Measurements from ENCODE around the gene SYT7.

SYT7 gene

DNA sequence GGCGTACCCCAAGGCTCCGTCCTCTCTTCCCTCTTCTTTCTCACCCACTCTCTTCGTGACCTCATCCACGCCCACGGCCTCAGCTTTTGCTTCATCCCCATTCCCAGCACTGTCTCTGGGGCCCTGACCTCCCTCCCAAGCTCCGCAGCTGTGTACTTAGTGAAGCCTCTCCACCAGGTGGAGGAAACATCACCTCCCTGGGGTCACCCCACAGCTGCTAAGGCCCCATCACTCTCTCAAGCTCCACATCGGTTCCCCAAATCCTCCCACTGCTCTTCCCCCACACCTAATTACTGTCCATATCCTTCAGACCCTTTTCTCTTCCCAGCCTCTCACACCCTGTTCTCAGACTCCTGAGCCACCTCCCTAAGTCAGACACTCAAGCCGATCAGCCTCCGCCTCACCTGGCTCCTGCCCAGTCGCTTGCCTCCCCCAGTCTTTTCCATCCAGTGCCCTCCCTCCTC lies 7.9 kb upstream of the SYT7 start:
- Histone ChIP-seq H3K9ac (ENCODE audit: low read depth, low read length) (peak overlapping the region; percentile 9), H3K4me3 (ENCODE audit: low read depth, low read length) (peak overlapping the region; percentile 71), H3K27me3 (ENCODE audit: control insufficient read depth, insufficient read depth, low read length) (peaks cover 46% of the 10 kb centered on the region), H3K36me3 (ENCODE audit: control insufficient read depth, insufficient read depth, low read length) (no peaks in the 10 kb centered on the region), H3K4me1 (ENCODE audit: control insufficient read depth, insufficient read depth, low read length) (peaks cover 12% of the 10 kb centered on the region), H3K9me3 (ENCODE audit: control insufficient read depth, insufficient read depth, low read length) (no peaks in the 10 kb centered on the region)

DNA sequence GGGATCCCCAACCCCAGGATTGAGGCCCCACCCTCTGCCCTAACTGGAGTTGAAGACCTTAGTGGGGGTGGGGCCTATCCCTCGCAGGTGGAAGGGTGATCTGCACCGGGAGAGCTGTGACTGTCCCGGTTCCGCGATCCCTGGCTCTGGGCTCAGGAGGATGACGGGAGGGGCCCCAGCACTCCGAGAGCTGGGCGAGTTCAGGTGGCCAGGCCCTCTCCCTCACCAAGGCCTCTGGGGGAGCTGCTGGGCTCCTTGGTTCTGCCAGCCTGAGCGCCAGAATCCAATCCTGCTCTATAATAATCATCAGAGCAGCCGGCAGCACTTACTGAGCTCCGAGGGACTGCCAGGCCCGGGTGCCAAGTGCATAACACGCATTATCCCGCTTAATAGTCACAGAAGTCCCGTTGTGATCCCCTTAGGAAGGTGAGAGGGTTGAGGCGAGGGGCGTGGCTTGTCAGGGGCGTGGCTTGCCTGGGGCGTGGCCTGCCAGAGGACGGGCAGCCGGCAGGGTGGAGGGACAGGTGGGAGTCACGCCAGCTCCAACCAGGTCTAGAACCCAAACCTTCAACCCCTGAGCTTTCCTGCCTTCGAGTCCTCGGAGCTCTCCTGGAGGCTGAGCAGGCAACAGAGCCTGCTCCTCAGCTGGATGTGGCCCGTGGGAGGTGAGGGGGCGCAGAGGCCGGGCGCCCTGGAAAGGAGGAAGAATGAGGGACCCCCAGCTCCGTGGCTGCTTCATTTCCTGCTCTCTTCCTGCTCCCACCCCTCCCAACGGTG lies 7.3 kb upstream of the SYT7 start:
- peak overlapping the region; percentile 71 for H3K4me3 ChIP-seq (ENCODE audit: low read depth, low read length)
- peak overlapping the region; percentile 9 for H3K9ac ChIP-seq (ENCODE audit: low read depth, low read length)
- peaks cover 12% of the 10 kb centered on the region for H3K4me1 ChIP-seq (ENCODE audit: control insufficient read depth, insufficient read depth, low read length)
- H3K9me3 ChIP-seq (ENCODE audit: control insufficient read depth, insufficient read depth, low read length): no peaks in the 10 kb centered on the region
- peaks cover 49% of the 10 kb centered on the region for H3K27me3 ChIP-seq (ENCODE audit: control insufficient read depth, insufficient read depth, low read length)
- no peaks in the 10 kb centered on the region for H3K36me3 ChIP-seq (ENCODE audit: control insufficient read depth, insufficient read depth, low read length)

DNA sequence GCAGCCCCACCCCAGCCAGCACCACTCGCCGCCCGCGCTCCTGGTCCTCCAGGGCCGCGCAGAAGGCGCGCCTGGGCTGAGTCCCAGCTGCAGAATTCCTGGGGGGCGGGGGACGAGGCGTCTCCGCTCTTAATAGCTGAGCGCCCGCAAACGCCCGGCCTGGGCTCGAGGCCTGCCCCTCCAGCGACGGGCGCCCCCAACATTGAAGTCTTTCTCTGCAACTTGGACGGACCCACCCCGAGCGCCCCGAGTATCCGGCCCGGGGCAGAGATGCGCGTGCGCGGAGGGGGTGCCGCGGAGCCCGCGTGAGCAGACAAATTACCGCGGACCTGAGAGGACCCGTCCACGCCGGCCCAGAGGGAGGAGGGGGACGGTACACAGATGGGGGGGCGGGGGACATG lies 6.7 kb upstream of the SYT7 start:
- no peak overlapping the region for H3K9ac ChIP-seq (ENCODE audit: low read depth, low read length)
- no peaks in the 10 kb centered on the region for H3K9me3 ChIP-seq (ENCODE audit: control insufficient read depth, insufficient read depth, low read length)
- peaks cover 54% of the 10 kb centered on the region for H3K27me3 ChIP-seq (ENCODE audit: control insufficient read depth, insufficient read depth, low read length)
- H3K36me3 ChIP-seq (ENCODE audit: control insufficient read depth, insufficient read depth, low read length): no peaks in the 10 kb centered on the region
- peaks cover 12% of the 10 kb centered on the region for H3K4me1 ChIP-seq (ENCODE audit: control insufficient read depth, insufficient read depth, low read length)
- H3K4me3 ChIP-seq (ENCODE audit: low read depth, low read length): peak overlapping the region; percentile 71

DNA sequence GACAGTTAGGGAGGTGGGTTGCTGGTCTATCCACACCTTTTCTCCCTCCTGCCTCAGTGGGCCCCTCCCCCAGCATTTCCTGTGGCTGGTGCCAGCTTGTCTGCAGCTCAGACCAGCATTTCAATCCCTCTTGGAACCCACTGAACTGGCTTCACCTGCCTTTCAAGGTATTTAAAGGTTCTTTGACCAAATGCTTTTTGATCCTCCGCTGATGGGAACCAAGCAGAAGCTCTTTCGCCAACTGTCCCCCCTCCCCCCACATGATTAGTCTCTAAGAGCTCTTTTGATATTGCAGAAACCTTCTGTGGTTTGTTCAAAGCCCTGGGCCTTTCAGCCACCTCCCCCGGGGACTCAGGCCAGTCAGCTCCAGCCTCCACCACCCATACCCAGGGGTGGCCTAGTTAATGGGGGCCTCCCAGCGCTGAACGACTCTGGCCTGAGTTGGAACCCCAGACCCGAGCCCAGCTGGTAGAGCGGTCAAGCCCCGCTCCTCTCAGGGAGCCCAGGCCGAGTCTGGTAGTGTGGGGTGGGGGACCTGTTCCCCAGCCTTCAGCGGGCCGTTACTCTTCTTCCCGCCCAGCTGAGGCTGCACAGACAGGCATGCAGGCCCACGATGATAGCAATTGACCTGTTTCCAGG lies 6.0 kb upstream of the SYT7 start:
- Histone ChIP-seq H3K27me3 (ENCODE audit: control insufficient read depth, insufficient read depth, low read length) (peaks cover 60% of the 10 kb centered on the region), H3K9ac (ENCODE audit: low read depth, low read length) (no peak overlapping the region), H3K4me3 (ENCODE audit: low read depth, low read length) (peak overlapping the region; percentile 71), H3K9me3 (ENCODE audit: control insufficient read depth, insufficient read depth, low read length) (no peaks in the 10 kb centered on the region), H3K36me3 (ENCODE audit: control insufficient read depth, insufficient read depth, low read length) (no peaks in the 10 kb centered on the region), H3K4me1 (ENCODE audit: control insufficient read depth, insufficient read depth, low read length) (peaks cover 12% of the 10 kb centered on the region)

DNA sequence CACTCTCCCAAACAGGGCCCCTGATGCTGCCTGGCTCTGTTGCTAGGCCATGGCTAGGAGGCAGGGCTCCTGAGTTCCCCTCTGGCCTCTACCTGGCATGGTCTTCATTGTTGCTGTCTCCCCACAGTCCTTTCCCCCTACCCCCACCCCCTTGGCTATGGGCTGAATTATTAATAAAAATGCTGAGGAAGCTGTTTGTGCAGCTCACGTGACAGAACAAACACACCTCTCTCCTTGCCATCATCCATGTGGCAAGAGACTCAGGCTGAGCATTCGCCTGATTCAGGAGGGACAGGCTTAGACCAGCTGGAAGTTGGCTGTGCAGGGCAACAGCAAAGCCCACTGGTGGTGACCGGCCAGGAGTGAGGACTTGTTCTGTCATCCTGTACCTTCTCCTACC lies 4.2 kb upstream of the SYT7 start:
- Histone ChIP-seq H3K4me3 (ENCODE audit: low read depth, low read length) (no peak overlapping the region), H3K27me3 (ENCODE audit: control insufficient read depth, insufficient read depth, low read length) (peaks cover 63% of the 10 kb centered on the region), H3K4me1 (ENCODE audit: control insufficient read depth, insufficient read depth, low read length) (peaks cover 12% of the 10 kb centered on the region), H3K9ac (ENCODE audit: low read depth, low read length) (no peak overlapping the region), H3K36me3 (ENCODE audit: control insufficient read depth, insufficient read depth, low read length) (no peaks in the 10 kb centered on the region), H3K9me3 (ENCODE audit: control insufficient read depth, insufficient read depth, low read length) (no peaks in the 10 kb centered on the region)

DNA sequence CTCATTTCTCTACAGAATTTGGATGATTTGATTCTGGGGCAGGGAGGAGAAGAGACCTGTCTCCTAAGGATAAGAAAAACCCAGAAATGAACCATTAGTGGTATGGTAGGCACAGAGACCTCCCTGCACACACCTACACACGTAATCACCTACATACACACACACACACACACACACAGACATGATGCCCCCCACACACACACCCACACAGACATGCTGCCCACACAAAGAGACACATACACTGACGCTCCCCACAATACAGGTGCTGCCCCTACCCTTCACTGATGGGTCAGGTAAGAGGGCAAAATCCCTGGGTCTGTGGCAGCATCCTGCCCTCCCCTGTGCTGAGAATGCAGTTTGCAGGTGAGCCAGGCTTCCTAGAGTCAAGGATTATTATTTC lies 1.1 kb upstream of the SYT7 start:
- H3K9ac ChIP-seq (ENCODE audit: low read depth, low read length): no peak overlapping the region
- no peak overlapping the region for H3K4me3 ChIP-seq (ENCODE audit: low read depth, low read length)
- H3K9me3 ChIP-seq (ENCODE audit: control insufficient read depth, insufficient read depth, low read length): no peaks in the 10 kb centered on the region
- peaks cover 59% of the 10 kb centered on the region for H3K27me3 ChIP-seq (ENCODE audit: control insufficient read depth, insufficient read depth, low read length)
- H3K4me1 ChIP-seq (ENCODE audit: control insufficient read depth, insufficient read depth, low read length): peaks cover 19% of the 10 kb centered on the region
- no peaks in the 10 kb centered on the region for H3K36me3 ChIP-seq (ENCODE audit: control insufficient read depth, insufficient read depth, low read length)

DNA sequence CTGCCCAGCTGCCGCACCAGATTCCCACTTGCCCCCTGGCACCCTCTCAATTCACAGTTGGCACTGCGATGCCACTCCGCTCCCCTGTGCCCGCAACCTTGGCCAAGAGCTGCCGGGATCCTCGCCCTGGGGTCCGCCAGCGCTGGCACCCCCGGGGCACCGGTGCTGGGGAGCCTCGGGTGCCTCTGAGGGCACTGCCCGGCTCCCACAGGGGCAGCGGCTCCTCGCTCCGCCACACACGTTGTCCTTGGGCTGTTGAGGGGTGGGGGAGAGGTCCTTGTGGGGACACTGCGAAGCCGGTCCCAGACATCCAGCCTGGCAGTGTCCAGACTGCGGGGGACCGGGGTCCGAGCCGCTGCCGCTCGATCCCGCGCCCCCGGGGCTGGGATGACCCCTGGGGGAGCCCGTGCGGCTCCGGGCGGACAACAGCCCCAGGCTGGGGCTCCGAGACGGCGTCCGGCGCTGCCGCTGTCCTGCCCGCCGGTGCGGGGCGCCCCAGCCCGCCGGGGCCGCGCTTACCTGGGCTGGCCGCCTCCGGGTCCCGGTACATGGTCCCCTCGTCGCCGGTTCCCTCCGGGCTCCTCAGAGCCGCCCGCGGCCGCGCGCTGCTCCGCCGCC lies 496 bp downstream of the SYT7 start:
- Histone ChIP-seq H3K4me3 (ENCODE audit: low read depth, low read length) (peak overlapping the region; percentile 70), H3K27me3 (ENCODE audit: control insufficient read depth, insufficient read depth, low read length) (peaks cover 43% of the 10 kb centered on the region), H3K9ac (ENCODE audit: low read depth, low read length) (no peak overlapping the region)

DNA sequence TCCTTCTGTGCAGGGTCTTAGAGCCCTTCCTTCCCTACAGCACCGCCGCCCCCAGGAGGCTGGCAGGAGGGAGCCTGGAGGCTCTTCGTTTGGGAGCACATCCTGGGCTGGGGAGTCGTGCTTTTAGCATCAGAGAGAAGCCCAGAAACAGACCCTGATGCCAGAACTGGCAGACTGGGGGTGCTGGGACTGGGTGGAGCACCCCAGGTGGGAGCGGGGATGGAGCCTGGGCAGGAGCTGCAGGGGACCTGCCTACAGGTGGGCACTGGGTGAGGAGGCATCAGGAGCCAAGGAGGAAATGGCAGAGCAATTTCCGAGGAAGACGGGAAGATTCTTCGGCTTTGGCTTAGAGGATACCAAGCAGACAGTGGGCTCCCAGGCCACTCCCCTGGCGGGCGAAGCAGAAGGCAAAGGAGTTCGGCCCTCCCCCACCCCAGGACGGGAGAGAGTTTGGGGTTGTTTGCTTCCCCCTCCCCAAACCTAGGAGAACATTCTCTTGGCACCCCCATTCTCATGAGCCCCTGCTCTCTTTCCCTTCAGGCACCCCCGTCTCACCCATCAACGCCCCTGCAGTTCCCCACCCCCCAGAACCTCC lies 1.1 kb downstream of the SYT7 start:
- Histone ChIP-seq H3K27me3 (ENCODE audit: control insufficient read depth, insufficient read depth, low read length) (peaks cover 38% of the 10 kb centered on the region), H3K9me3 (ENCODE audit: control insufficient read depth, insufficient read depth, low read length) (no peaks in the 10 kb centered on the region), H3K4me3 (ENCODE audit: low read depth, low read length) (peak overlapping the region; percentile 70), H3K9ac (ENCODE audit: low read depth, low read length) (no peak overlapping the region), H3K36me3 (ENCODE audit: control insufficient read depth, insufficient read depth, low read length) (no peaks in the 10 kb centered on the region), H3K4me1 (ENCODE audit: control insufficient read depth, insufficient read depth, low read length) (peaks cover 15% of the 10 kb centered on the region)

More for the DNA sequence above, 496 bp downstream of the SYT7 start:
- H3K9me3 ChIP-seq (ENCODE audit: control insufficient read depth, insufficient read depth, low read length): no peaks in the 10 kb centered on the region
- peaks cover 15% of the 10 kb centered on the region for H3K4me1 ChIP-seq (ENCODE audit: control insufficient read depth, insufficient read depth, low read length)
- H3K36me3 ChIP-seq (ENCODE audit: control insufficient read depth, insufficient read depth, low read length): no peaks in the 10 kb centered on the region

DNA sequence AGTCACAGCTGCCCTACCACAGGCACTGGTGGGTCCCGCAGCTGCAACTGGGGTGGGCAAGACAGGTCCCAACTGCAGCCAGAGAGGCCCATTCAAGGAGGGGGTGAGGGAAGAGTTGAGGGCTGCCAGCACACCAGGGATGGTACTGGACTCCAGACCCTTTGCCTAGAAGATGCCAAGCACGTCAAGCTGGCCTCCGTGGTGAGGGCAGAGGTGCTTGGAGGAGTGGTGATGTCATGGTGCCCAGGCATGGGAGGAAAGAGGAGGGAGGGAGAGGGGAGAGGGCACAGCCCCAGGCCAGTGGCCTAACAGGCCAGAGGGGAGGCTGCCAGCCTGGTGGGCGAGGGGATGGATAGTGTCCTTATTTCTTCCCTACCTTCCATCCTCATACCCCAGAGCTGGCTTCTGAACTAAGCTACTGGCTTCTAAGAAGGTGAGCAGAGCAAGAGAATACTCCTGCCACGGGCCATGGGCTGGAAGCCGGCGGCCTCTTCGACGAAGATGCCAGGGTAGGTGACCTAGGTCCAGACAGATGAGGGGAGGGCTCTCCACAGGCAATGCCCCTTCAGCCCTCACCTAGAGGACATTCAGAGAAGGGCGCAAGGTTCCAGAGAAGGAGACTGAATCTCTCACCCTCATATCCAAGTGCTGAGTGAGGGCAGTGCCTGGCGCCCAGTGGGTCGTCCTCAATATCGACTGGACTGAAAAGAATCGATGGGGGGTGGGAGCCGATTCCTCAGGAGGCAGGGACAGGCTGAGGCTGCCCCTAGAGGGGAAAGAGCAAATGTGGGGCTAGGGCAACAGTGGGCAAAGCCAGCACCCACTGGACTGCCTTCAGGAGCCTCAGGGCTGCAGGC lies 1.8 kb downstream of the SYT7 start:
- H3K4me3 ChIP-seq (ENCODE audit: low read depth, low read length): peak overlapping the region; percentile 70
- H3K36me3 ChIP-seq (ENCODE audit: control insufficient read depth, insufficient read depth, low read length): no peaks in the 10 kb centered on the region
- H3K4me1 ChIP-seq (ENCODE audit: control insufficient read depth, insufficient read depth, low read length): peaks cover 15% of the 10 kb centered on the region
- H3K9ac ChIP-seq (ENCODE audit: low read depth, low read length): no peak overlapping the region
- no peaks in the 10 kb centered on the region for H3K9me3 ChIP-seq (ENCODE audit: control insufficient read depth, insufficient read depth, low read length)
- H3K27me3 ChIP-seq (ENCODE audit: control insufficient read depth, insufficient read depth, low read length): peaks cover 38% of the 10 kb centered on the region

DNA sequence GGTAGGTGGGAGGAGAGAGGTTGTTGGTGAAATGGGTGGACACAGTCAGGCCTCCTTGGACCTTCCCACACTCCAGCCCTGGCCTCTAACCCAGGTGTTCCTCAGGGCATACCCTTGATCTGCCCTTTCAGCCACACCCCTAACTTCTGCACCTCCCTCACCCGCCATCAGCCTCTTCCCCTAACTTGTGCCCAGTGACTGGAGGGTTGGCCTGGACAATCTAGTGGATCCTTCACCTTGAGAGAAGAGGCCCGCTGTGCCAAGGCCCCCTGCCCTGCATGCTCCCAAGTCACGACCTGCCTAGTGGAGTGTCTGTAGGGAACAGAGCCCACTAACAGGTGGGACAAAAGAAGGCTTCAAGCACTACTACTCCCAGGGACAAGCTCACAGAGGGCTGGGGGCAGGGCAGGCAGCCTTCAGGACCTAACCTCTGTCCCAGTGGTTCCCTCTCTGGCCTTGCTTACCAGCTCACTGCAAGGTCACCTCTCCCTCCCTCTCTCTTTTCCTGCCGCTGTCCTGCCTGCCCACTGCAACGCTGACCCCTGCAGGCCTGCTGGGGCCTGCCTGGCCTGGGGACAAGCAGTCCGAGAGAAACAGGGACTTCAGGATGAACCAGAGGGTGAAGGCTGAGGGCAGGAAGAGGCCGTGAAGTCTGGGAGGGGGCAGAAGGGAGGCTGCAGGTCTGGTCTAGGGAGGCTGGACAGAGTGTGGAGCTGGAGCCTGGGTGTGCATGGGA lies 3.3 kb downstream of the SYT7 start:
- H3K4me1 ChIP-seq (ENCODE audit: control insufficient read depth, insufficient read depth, low read length): peaks cover 15% of the 10 kb centered on the region
- no peak overlapping the region for H3K9ac ChIP-seq (ENCODE audit: low read depth, low read length)
- H3K27me3 ChIP-seq (ENCODE audit: control insufficient read depth, insufficient read depth, low read length): peaks cover 30% of the 10 kb centered on the region
- H3K9me3 ChIP-seq (ENCODE audit: control insufficient read depth, insufficient read depth, low read length): no peaks in the 10 kb centered on the region
- no peak overlapping the region for H3K4me3 ChIP-seq (ENCODE audit: low read depth, low read length)
- H3K36me3 ChIP-seq (ENCODE audit: control insufficient read depth, insufficient read depth, low read length): no peaks in the 10 kb centered on the region

Measured in iPS-15b (cell line).